NCI-H2171 (cell line): ENCODE measurements around the gene ANXA6.
"Not testable (repeated sequence)": the region's sequence is repeated elsewhere in the genome, so short reads cannot be mapped to it uniquely, and the experiment has no call there.

Source experiments
- DNase-seq: peaks from one replicate; lab custom pipeline; 2025; lab: John Stamatoyannopoulos, UW

ANXA6 gene

DNA sequence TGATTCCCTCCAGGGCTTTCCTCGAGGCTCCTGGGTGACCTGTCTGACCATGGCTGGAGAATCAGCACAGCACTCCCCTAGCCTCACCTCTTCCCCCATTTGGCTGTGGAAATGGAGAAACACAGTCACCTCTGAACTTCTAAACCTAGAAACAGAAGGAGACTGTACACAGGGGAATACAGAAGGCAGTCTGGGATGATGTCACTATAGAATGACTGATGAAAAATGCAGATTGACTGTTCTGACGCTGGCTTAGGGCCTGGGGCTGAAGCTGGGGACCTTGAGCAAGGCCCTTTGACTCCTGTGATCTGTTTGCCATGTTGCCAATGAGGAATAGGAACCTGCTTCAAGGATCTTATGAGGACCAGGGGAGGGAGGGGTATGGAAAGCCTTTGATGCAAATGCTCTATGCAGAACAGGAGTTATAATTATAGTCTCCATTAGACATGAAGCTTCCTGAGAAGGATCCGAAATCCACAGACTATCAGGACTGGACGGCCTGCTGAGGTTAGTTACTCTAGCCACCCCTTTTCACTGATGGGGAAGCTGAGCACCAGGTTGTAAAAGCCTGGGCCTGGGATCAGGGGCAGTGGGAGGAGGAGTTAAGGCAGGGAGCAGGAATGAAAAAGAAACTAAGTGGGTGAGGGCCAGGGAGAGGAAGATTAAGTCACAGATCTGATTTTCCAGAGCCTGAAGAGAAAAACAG is 24.4 kb upstream of the ANXA6 start:
- DNase-seq = no peak

DNA sequence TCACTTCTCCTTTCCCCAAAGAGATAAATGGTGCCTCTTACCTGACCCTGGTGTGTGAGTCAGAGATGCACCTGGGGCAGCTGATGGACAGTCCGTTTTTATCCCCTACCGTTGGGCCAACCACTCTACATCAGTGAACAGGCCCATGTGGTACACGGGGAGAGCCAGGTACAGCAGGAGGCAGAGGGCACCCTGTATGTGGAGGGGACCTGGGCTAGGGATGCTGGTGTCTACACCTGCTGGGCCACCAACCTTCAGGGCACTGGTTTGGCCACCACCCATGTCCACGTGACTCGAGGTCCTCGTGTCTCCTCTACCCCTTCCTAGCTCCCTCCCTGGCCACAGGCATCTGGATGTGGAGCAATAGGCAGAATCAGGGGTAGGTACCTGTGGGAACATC is 22.7 kb upstream of the ANXA6 start:
- no peak for DNase-seq

DNA sequence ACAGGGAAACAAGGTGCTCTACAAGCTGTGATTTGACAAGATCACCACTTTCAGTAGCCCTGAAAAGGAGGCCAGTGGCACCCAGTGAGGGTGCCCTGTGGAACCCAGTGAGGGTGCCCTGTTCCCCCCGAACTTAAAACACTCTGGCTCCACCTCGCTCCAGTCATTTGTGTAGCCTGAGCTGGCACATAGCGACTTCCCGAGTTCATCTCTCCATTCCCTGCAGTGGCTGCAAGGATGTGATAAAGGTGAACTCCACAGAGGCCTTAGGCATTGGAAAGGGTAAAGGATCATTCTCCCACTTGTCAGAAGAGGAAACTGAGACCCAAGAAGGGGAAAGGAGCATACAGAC is 21.9 kb upstream of the ANXA6 start:
- DNase-seq = no peak

DNA sequence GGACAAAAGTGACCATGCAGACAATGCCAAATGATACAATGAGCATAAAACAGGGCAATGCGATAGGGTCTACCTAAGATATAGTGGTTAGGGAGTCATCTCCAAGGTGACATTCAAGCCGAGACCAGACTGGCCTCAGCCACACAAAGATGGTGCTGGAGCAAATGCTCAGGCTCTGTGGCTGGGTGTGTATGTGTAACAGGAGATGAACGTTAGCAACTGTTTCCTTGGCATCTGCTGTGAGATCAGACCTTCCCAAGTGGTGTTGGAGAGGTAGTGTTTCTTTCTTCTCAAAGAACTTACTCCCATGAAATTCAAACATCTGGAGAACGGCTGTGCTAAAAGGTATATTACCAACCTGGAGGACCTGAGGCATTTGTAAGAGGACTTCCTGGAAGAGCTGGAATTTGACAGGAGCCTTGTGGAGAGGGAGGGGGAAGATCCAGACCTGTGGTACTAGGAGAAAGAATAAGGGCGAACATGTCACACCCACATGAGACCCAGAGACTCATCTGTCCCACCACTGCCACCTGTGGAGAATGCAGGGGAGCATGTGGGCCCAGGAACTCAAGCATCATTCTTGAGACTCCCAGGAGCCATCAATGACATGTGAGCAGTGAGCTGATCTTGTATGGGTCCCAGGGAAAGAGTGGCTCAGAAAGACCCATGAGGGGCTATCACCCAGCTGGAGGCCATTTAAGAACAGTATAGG is 21.4 kb upstream of the ANXA6 start:
- DNase-seq = no peak

DNA sequence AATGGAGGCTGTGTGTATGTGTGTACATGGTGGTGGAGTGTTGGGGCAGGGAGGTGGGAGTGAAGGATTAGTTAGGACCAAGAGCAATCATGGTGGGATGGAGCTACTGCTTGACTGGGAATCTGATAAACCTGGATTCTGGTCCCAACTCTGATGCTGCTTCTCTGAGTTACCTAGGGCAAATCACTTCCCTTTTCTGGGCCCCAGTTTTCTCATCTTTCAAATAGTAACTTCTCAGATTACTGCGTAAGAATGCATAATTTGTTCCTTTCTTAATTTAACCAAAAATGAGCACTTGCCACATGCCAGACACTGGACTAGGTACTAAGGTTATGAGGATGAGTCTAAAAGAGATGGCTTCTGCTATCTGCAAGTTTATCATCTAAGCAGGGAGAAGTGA is 20.8 kb upstream of the ANXA6 start:
- no peak for DNase-seq

DNA sequence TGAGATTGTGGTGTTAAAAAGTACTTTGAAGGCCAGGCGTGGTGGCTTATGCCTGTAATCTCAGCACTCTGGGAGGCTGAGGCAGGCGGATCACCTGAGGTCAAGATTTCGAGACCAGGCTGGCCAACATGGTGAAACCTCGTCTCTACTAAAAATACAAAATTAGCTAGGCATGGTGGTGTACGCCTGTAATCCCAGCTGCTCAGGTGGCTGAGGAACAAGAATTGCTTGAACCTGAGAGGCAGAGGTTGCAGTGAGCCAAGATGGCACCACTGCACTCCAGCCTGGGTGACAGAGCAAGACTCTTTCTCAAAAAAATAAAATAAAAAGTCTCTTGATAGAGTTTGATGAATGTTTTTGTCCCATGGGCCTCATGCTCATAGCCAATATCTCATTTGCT is 18.7 kb upstream of the ANXA6 start:
- not testable (repeated sequence) for DNase-seq

DNA sequence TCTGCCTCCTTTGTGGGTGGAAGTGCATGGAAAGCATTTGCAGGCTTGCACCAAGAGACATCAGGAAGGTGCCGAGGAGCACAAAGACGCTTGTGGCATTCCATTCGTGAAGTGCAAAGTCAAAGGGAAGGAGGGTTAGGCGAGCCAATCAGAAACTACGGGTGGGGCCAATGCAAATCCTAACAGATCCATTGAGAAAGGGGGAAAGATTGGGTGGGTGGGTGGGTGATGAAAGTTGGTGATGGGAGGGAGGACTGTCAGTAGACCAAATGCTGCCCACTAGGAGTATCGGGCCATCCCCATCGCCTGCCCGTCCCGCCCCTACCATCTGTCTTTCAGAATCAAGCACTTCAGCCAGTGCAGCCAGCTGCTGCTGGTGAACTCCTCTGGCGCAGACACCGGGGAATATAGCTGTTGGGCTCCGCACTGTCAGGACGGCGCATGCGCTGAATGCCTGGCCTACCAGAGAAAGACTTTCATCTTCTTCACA is 17.1 kb upstream of the ANXA6 start:
- DNase-seq = peak; percentile 74

DNA sequence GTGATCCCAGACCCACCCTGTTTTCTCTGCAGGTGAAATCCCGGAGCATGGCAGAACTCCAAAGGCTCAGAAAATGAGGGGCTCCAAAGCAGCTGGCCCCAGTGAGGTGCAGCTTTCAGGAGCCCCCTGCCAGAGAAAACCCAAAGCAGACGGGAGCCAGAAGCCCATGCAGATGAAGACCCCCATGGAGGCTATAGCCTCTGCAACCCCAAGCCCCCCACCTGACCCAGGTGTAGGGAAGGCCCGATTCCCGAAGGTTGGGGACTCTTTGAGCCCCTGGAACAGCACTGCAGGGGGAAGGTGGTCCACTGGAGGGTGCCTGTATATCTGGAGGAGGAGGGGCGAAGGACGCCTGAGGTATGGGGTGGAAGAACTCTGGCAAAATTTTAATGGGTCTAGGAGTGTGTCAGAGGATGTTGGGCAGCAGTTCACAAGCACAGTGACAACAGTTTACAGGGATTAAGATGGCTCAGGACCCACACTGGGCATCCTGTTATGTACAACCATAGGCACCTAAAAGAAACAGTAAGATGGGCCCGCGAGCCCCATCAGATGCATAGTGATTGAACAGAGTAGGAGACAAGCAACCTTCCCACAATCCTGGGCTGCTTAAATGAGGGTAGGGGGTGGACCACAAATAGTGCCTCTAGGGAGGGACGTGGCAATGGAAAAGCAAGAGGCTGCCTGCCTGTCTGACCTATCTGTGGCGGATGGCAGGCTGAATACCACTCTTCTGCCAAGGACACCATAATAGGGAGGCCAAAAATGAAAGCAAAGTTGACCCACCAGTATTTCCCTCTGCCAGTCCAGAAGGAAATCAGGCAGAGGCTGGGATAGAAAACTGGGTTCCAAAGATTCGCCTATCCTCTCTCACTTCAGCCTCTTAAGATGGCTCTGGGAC is 16.4 kb upstream of the ANXA6 start:
- DNase-seq = no peak

DNA sequence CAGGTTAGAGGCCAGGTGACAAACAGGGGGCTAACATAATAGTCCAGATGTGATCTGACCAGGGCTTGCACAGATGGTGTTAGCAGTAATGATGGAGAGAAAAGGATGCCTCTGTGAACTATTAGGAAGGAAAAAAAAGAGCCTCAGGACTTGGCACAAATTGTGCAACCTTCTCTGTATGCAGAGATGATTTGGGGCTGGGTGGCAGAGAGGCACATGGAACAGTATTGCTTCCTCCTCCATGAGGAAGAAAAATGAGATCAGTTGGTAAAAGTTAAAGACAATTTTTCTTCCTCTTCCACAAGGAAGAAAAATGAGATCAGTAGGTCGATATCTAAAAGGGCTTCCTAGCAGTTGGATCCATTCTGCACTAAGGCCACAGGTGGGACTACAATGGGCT is 13.9 kb upstream of the ANXA6 start:
- no peak for DNase-seq

DNA sequence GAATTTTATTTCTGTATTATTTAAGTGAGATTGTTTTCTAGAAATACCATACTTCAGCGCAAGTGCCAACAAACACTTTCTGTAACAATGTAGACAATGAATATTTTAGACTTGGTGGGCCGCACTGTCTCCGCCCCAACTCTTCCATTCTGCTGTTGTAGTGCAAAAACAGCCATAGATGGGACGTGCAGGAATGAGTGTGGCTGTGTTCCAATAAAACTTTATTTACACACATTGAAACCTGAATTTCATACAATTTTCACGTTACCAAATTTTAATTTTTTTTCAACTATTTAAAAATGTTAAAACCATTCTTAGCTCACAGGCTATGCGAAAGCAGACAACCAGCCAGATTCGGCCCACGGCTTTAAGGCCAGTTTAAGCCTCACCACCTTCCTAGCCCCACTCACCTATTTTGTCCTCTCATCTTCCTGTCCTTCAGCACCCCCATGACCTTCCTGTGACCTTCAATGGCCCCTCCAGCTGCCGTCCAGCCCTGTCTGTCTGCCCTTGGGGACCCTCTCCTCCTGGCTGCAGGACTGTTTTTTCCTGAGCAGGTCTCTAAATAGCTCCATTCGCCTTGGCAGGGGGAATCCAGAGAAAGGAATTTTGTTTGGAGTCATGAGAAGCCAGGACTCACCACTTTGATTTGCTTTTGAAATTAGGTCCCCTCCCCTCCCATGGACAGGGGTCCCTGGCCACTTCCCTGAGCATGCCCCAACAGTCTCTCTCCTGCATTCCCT is 11.2 kb upstream of the ANXA6 start:
- DNase-seq = no peak

DNA sequence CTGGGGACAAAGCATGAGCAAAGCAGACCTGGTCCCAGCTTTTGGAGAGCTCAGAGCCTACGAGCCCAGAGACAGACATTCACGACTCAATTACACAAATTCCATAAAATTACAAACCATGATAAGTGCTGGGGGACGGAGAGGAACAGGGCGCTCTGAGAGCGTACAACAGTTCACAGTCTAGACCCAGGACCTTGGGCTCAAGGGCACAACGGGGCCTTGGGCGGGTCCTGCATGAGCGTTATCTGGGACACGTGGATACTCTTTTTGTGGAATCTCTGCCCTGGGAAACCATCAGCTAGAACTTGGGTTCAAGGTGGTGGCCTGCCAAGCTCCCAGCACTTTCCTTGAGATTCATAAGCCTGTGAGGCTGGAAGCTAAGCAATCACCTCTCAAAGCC is 9.4 kb upstream of the ANXA6 start:
- DNase-seq = no peak

DNA sequence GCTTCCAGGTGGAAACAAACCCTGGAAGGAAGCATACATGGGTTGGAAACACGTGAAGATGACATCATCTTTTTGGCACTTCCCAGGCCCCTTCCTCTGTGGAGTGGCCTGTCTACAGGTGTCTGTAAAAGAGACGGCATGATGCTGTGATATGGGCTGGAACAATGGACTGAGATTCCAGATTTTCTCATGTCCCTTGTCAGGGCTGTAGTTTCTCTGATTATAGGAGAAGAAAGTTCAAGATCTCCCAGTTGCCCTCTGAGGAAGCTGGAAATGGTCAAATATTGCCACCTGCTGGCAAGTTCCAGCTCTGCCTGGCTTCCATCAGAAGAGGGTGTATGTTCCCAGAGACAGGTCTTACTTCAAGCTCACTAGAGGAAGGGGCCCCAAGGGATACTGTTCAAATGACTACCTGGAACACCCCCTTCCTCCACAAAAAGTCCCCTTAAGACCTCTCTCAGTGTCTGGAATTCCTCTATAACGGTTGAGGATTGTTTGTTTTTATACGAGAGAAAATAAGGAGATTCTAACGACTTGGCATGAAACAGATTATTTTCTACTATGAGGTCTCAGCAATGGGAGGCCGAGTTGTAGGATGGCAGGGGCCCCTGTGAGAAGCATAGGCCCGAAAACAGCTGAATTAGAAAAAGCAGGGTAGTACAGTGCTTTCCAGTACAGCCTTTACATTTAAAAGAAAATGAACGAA is 7.3 kb upstream of the ANXA6 start:
- DNase-seq = peak; percentile 27

DNA sequence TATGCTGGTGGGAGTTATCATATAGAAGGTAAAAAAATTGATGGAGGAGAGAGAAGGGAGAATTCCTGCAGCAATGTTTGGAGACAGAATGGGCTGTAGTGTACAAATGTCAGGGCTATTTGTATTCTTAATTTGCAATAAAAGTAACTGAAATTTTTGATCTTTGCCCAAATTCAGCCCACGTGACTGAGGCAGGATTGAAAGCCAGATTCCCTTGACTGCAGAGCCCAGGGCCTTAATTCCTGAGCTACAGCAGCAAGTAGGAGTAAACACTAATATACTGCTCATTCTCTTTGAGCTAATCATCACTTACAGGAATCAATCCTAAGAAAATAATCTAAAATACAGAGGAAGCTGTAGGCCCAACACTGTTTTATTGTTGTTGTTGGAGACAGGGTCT is 5.2 kb upstream of the ANXA6 start:
- no peak for DNase-seq

DNA sequence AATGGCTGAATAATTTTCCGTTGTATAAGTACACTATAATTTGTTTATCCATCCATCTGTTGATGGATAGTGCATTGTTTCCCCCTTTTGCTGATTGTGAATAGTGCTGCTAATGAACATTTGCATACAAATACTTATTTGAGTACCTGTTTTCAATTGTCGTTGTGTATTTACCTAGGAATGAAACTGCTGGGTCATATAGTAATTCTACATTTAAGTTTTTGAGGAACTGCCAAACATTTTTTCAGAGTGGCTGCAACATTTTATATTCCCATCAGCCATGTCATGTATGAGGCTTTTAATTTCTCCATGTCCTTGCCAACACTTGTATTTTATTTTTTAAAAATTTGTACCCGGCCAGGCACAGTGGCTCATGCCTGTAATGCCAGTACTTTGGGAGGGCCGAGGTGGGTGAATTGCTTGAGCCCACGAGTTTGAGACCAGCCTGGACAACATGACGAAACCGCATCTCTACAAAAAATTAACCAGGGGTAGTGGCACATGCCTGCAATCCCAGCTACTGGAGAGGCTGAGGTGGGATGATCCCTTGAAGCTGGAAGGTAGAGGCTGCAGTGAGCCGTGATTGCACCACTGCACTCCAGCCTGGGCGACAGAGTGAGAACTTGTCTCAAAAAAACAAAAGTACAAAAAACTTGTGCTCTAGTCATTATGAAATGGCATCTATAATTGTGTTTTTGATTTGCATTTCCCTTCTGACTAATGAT is 2.2 kb upstream of the ANXA6 start:
- no peak for DNase-seq

DNA sequence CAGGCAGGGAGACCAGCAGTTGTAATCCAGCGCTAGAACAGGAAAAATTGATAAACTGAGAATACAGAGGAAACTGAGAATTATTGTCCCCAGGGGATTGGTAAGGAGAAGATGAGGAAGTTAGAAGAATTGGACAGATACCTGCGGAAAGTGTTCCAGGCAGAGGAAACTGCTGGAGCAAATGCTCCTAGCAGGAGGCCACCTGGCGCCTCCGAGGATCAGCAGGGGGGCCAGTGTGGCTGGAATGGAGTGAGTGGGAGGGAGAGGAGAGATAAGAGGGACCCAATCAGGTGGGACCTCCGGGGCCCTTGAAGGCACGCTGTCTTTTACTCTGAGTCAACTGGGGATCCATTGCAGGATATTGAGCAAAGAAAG is 695 bp upstream of the ANXA6 start:
- no peak for DNase-seq

DNA sequence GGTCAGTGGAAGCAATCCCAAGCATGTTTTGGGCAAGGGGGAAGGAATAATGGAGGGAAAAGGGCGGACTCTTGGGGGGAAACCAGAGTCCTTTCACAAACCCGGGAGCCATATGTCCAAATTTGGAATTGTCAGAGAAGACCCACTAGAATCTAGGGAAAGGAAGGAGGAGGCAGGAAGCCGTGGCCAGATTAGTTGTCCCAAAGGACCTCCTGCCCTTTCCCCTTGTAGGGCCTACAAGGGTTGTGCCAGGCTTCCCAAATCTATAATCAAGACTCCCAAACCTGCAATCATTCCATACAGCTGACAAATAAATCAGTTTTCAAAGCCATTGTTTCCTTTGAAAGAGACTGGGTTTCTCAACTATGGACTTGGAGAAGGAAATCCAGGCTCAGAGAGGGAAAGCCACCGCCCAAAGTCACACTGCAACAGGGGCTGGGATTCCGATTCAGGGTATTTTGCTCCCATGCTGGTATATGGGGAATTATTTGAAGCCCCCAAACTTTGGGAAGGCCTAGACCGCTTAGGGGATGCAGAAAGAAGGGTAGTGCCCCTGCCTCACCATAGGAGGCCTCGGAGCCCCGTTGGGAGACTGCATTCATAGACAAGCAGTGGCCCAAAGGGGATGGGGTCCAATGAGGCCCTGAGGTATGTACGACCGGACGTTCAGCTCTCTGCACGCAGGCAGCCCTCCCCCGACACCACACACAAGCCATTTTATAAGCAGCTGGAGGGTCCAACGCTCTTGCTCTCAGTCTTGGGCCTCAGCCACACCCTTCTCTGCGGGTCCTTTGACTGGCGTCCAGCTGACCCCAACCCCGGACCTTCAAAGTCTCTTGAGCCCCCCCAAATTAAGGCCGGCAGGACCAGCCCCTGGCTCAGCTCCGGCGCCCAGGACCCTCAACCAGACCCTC is 815 bp downstream of the ANXA6 start:
- no peak for DNase-seq

DNA sequence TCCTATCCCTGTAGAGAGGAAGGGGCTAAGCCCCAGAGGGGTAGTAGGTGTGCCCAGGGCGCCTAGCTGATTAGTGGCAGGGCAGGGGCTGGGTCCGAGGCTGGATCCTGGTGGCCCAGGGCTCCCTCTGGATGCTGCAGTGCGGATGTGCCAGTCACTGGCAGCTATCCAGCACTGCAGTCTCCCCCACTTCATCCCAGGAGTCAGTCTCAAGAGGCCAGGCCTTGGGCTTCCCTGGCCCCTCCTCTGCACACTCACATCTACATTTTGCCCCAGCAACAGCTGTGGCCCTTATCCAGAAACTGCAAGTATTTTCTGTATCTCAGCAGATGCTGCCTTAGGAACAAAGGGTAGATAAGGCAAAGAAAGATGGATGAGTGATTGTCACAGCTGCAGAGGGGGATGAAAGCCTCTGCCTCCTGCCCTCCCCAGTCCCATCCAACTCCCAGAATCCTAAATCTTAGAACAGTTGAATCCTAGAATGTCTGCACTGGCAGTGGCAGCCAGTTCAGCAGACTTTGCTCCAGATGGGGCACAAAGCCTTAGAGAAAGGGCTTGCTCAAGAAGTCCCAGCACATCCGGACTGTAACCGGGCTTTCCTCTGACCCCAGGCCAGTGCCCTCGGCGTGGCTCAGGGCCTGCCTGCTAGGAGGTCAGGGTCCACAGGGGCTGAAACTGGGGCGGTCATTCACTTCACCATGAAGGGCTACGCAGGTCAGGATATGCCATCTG is 1.6 kb downstream of the ANXA6 start:
- peak; percentile 67 for DNase-seq

DNA sequence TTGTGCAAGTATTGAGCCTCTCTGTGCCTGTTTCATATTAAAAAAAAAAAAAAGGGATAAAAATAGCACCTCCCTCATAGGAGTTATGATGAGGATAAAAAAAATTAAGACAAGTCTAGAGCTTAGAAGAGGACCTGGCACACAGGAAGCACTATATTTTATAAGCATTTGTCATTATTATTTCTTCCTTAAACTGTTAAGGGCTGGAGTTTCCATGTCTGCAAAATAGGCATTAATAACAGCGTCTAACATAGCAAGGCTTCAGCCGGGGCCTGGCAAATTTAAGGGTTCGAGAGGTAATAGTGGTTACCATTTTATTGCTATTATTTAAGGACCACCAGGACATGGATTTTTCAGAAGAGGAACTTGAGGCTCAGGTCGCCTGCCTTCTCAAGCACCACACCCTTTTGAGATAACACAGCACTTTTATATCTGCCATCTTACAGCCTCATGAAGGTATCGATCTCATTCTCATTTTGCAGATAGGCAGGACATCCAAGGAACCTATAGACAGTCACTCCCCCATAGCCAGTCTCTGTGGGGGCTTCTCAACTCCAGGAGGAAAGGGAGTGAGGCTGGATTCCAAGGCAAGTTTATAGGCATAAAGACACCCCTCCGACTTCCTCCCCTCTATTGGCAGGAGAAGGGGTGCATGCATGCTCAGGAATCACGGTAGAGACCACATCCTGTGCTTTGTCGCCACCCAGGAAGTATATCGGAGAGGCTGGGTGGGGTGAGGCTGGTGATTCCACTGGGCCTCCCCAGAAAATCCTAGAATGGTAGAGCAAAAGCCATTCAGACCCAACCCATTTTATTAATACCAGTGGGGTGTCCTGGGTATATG is 2.4 kb downstream of the ANXA6 start:
- no peak for DNase-seq
